ENCODE results near the gene PHLDB2. TPM values are rescaled to one million over a fixed set of nuclear protein-coding genes. Genes with fewer than 3 reads are reported as not detected.
"Not testable (repeated sequence)": the region's sequence is repeated elsewhere in the genome, so short reads cannot be mapped to it uniquely, and the experiment has no call there.

PHLDB2 gene
- total and polyA plus RNA-seq, 12 donors: 6.2 to 39.6 (median 13.9) TPM

GRCh38 chr3:111812701-111813100 is 46.4 kb upstream of the PHLDB2 start:
- intact Hi-C loops (cut with DNase I): no loop called here
- H3K27me3 ChIP-seq: no peaks in the 10 kb centered on the region
- no peaks in the 10 kb centered on the region for H3K9me3 ChIP-seq (replicated peaks in 1 of 3)
- no peak overlapping the region for H3K27ac ChIP-seq
- peaks cover 0 to 3% of the 10 kb centered on the region in 2 donors for H3K4me1 ChIP-seq (replicated peaks in 1 of 2)
- 78 to 100% (median 88%) methylated on average over 1 of the region's 1 CpG for WGBS, 4 donors
- H3K4me3 ChIP-seq: no peak overlapping the region
- DNase-seq: no peak
- no peak for TF ChIP-seq POLR2A (IDR thresholded peaks at IDR 0.05)
- TF ChIP-seq CTCF (IDR thresholded peaks at IDR 0.05): no peak
- no peaks in the 10 kb centered on the region for H3K36me3 ChIP-seq (replicated peaks in 1 of 2)

- Histone ChIP-seq H3K4me3 (no peak overlapping the region), H3K9me3 (replicated peaks in 1 of 3) (no peaks in the 10 kb centered on the region), H3K36me3 (replicated peaks in 1 of 2) (no peaks in the 10 kb centered on the region), H3K27ac (no peak overlapping the region), H3K4me1 (replicated peaks in 1 of 2) (peaks cover 0 to 3% of the 10 kb centered on the region in 2 donors), H3K27me3 (no peaks in the 10 kb centered on the region)
- no peak for DNase-seq
- TF ChIP-seq CTCF (IDR thresholded peaks at IDR 0.05) (no peak), POLR2A (IDR thresholded peaks at IDR 0.05) (no peak)
- intact Hi-C loops (cut with DNase I): no loop called here
- 70 to 80% (median 74%) methylated on average over 1 of the region's 1 CpG for WGBS, 4 donors
Measured at GRCh38 chr3:111813441-111813840, 45.6 kb upstream of the PHLDB2 start.

GRCh38 chr3:111813979-111814378 is 45.1 kb upstream of the PHLDB2 start:
- Histone ChIP-seq H3K4me1 (replicated peaks in 1 of 2) (peaks cover 0 to under 1% of the 10 kb centered on the region in 2 donors), H3K4me3 (no peak overlapping the region), H3K9me3 (replicated peaks in 1 of 3) (no peaks in the 10 kb centered on the region), H3K27me3 (no peaks in the 10 kb centered on the region), H3K27ac (no peak overlapping the region), H3K36me3 (replicated peaks in 1 of 2) (no peaks in the 10 kb centered on the region)
- no peak for DNase-seq
- 68 to 93% (median 82%) methylated on average over 1 of the region's 1 CpG for WGBS, 4 donors
- TF ChIP-seq POLR2A (IDR thresholded peaks at IDR 0.05) (no peak), CTCF (IDR thresholded peaks at IDR 0.05) (no peak)
- intact Hi-C loops (cut with DNase I): no loop called here

- H3K36me3 ChIP-seq (replicated peaks in 1 of 2); H3K4me1 ChIP-seq (replicated peaks in 1 of 2); H3K4me3 ChIP-seq; H3K27me3 ChIP-seq; H3K27ac ChIP-seq; H3K9me3 ChIP-seq (replicated peaks in 1 of 3); intact Hi-C loops (cut with DNase I); DNase-seq: not testable (repeated sequence)
- 77 to 95% (median 86%) methylated on average over 1 of the region's 1 CpG for WGBS, 4 donors
Measured at GRCh38 chr3:111816771-111817170, 42.3 kb upstream of the PHLDB2 start.

- H3K4me1 ChIP-seq (replicated peaks in 1 of 2): no peaks in the 10 kb centered on the region
- H3K36me3 ChIP-seq (replicated peaks in 1 of 2): no peaks in the 10 kb centered on the region
- H3K27me3 ChIP-seq: no peaks in the 10 kb centered on the region
- 82 to 93% (median 85%) methylated on average over 5 of the region's 5 CpGs for WGBS, 4 donors
- intact Hi-C loops (cut with DNase I): no loop called here
- no peak for TF ChIP-seq CTCF (IDR thresholded peaks at IDR 0.05)
- H3K4me3 ChIP-seq: no peak overlapping the region
- H3K27ac ChIP-seq: no peak overlapping the region
- no peaks in the 10 kb centered on the region for H3K9me3 ChIP-seq (replicated peaks in 1 of 3)
- no peak for DNase-seq
Measured at GRCh38 chr3:111819927-111820326, 39.1 kb upstream of the PHLDB2 start.
